PC-3 (cell line): ENCODE measurements around the gene DGCR6L.
"Not testable (repeated sequence)": the region's sequence is repeated elsewhere in the genome, so short reads cannot be mapped to it uniquely, and the experiment has no call there.

Experiments used
- EZH2 ChIP-seq: fragments of 300-600 bp; sonication (generic); IDR thresholded peaks from one replicate; pipeline ENCODE4 v1.6.1; 2017; ENCODE audit warnings: antibody characterized with exemption, mild to moderate bottlenecking, low read length; ENCODE audit not compliant: unreplicated experiment
- EZH2phosphoT487 ChIP-seq: fragments of 300-600 bp; sonication (generic); IDR thresholded peaks from 2 replicates; pipeline ENCODE4 v1.6.1; 2018; ENCODE audit warnings: mild to moderate bottlenecking, antibody characterized with exemption, low read length, borderline replicate concordance
- TF ChIP-seq, protein P1 (sequence below): fragments of 300-600 bp; sonication (generic); conservative IDR thresholded peaks from 2 replicates; pipeline ENCODE4 v1.5.1; 2017; ENCODE audit warnings: antibody characterized with exemption, low read depth, mild to moderate bottlenecking, low read length

DNA sequence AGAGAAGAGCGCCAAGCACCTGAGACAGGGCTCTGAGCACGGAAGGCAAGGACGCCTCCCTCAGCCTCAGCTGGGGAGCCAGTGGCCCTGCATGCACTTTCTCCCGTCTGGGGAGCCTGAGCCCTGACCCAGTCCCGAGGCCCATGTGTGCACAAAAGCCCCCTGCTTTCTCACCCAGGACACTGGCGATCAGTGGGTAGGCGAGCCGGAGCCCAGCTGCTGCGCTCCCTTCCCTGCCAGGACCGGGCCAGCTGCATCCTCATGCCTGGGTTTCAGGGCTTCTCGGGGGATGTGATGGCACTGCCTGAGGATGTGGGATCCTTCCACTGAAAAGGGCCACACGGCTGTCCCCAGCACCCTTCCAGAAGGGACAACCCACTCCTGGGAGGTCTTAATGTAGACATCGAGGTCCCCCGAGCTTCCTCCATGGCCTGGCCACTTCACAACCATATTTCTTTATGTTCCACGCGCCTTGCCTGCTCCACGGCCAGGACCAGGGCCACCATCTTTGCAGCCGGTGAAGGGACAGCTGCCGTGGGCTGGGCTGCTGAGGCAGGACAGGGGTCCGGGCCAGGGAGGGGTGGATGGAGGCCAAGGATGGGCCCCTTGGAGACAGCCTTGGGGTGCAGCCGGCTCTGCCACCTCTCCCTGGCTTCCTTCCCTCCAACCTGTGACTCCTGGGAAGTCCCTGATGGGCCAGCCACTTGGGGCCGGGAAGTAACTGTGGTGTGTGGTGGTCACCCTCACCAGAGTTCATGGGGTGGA is 41.0 kb downstream of the DGCR6L start:
- TF ChIP-seq, protein P1, sequence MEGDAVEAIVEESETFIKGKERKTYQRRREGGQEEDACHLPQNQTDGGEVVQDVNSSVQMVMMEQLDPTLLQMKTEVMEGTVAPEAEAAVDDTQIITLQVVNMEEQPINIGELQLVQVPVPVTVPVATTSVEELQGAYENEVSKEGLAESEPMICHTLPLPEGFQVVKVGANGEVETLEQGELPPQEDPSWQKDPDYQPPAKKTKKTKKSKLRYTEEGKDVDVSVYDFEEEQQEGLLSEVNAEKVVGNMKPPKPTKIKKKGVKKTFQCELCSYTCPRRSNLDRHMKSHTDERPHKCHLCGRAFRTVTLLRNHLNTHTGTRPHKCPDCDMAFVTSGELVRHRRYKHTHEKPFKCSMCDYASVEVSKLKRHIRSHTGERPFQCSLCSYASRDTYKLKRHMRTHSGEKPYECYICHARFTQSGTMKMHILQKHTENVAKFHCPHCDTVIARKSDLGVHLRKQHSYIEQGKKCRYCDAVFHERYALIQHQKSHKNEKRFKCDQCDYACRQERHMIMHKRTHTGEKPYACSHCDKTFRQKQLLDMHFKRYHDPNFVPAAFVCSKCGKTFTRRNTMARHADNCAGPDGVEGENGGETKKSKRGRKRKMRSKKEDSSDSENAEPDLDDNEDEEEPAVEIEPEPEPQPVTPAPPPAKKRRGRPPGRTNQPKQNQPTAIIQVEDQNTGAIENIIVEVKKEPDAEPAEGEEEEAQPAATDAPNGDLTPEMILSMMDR = not testable (repeated sequence)
- TF ChIP-seq EZH2phosphoT487, EZH2: not testable (repeated sequence)
